ENCODE data around the gene PDCL2. TPM values are rescaled to one million over a fixed set of nuclear protein-coding genes. Genes with fewer than 3 reads are reported as not detected.
A peak's percentile ranks its signal among the peaks of the same experiment; 100 is the strongest.
"Not testable (repeated sequence)": the region's sequence is repeated elsewhere in the genome, so short reads cannot be mapped to it uniquely, and the experiment has no call there.

Gene PDCL2
- polyA plus RNA-seq, 6 donors from 2014 or later = not detected

DNA sequence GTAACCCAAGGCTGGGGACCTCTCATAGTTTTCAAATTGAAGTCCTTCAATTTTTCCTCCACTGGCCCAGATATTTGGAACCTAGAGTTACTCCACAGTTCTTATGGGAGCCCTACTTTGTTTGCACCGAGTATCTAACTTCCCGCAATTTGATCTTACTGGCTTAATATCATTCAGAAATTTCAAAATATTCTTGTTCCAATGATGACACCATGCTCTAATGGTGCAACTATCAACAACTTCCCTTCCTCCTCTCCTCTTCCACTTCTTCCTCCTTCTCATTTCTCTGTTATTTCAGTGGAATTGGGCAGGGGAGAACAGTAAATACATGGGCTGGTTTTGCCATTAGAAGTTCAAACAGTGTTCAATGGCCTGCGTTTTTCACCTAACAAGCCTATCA is 20.2 kb downstream of the PDCL2 start:
- Mint-ChIP-seq H3K27ac (no peak overlapping the region), H3K36me3 (peaks cover 0 to 33% of the 10 kb centered on the region in 2 donors), H3K27me3 (peaks cover 5 to 15% (median 11%) of the 10 kb centered on the region in 3 donors), H3K9me3 (peaks cover 11 to 32% (median 22%) of the 10 kb centered on the region in 7 donors), H3K4me3 (no peak overlapping the region), H3K4me1 (no peaks in the 10 kb centered on the region)
- ATAC-seq (ENCODE audit: low read depth in 2 of 2) = no peak
- DNase-seq = no peak

DNA sequence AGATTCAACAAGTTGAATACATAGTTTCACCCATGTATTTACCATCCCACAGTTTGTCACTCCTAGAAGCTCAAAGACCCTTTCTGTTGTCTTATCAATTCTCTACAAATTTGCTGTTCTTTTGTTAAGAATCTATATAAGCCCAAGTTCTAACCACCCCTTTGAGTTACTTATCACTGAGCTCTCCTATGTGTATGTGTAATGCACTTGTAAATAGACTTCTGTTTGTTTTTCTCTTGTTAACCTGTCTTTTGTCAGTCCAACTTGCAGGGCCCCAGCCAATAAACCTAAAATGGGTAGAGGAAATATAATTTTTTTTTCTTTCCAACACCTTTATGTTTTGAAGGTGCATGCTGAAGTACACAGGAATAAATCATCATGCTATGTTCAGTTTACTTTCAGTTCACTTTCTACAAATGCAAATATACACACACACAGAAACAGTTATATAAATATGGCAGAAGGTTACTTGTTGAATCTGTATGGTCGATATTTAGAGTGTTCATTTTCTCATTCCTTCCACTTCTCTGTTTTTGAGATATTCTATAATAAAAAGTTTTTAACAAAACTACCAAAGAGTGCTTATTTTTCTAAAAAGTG is 23.0 kb downstream of the PDCL2 start:
- H3K4me3 Mint-ChIP-seq = no peak overlapping the region
- peaks cover 0 to 7% of the 10 kb centered on the region in 2 donors for H3K36me3 Mint-ChIP-seq
- H3K27me3 Mint-ChIP-seq = peaks cover 5 to 15% (median 11%) of the 10 kb centered on the region in 3 donors
- no peaks in the 10 kb centered on the region for H3K4me1 Mint-ChIP-seq
- peaks cover 0 to 5% (median 2%) of the 10 kb centered on the region in 7 donors for H3K9me3 Mint-ChIP-seq
- no peak overlapping the region for H3K27ac Mint-ChIP-seq
- ATAC-seq (ENCODE audit: low read depth in 2 of 2) (no peak), DNase-seq (no peak)

DNA sequence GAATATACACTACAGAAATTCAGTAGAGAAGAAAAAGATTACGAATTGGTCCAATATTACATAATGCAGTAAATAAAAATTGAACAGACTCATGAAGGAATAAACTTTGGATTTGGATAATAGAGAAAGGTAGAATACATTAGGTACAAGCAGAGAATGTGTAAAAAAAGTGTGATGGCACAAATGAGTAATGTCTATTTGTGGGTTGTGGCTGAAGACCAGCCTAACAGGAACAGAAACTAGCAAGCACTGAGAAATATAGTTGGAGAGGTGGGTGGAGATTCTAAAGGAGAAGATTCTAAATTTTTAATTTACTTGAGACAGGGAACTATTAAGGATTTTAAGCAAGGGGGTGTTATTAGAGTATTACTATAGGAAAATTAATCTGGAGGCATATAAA is 30.2 kb downstream of the PDCL2 start:
- Mint-ChIP-seq H3K4me3 (no peak overlapping the region), H3K27me3 (peaks cover 4 to 11% (median 7%) of the 10 kb centered on the region in 3 donors), H3K27ac (peak overlapping the region in 1 of 6 donors; percentile 2), H3K9me3 (peaks cover 0 to 6% (median 3%) of the 10 kb centered on the region in 7 donors), H3K4me1 (peaks cover 11 to 17% (median 13%) of the 10 kb centered on the region in 3 donors), H3K36me3 (no peaks in the 10 kb centered on the region)
- peak; percentile 93 to 97 for ATAC-seq (ENCODE audit: low read depth in 2 of 2)
- DNase-seq = peak; percentile 40

DNA sequence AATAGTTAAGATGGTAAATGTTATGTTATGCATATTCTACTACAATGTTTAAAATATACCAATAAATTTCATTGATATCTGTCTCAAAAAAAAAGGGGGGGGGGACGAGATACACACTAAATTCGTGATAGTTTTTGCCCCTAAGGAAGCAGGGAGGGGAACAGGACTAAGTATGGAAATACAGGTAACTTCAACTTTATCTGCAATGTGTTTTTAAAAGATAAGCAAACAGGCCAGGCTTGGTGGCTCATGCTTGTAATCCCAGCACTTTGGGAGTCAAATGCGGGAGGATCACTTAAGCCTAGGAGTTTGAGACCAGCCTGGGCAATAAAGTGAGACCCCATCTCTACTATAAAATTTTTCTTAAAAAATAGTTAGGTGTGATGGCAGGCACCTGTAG is 31.9 kb downstream of the PDCL2 start:
- no peaks in the 10 kb centered on the region for H3K36me3 Mint-ChIP-seq
- ATAC-seq (ENCODE audit: low read depth in 2 of 2) = no peak

DNA sequence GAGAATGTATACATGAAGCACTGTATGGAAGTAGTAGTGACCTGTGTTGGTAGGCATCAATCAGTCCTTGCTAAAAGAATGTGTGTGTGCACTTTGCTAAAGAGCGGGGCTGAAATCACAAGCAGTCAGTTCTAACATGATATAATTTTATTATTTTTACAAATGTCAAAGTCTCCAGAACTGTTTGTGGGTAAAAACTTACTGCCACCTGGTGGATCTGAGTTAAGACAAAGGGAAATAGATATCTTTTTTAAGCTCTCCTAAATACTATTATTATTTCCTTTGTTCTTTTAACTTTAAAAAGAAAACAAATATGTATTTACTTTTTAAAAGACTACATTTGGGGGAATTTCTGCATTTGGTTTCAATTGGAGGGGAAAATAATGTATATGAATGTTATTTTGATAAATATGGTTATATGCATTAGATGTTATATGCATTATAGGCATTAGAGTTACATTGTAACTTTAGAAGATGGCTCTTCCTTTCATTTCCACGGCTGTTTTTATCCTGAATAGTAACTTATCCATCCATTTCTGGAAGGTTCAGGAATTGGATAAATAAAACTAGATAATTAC is 37.5 kb downstream of the PDCL2 start:
- no peaks in the 10 kb centered on the region for H3K4me1 Mint-ChIP-seq
- peaks cover 15 to 30% (median 18%) of the 10 kb centered on the region in 3 donors for H3K27me3 Mint-ChIP-seq
- no peaks in the 10 kb centered on the region for H3K36me3 Mint-ChIP-seq
- H3K4me3 Mint-ChIP-seq = no peak overlapping the region
- H3K27ac Mint-ChIP-seq = peak overlapping the region in 1 of 6 donors; percentile 67
- ATAC-seq (ENCODE audit: low read depth in 2 of 2) (no peak), DNase-seq (no peak)
- H3K9me3 Mint-ChIP-seq = peaks cover 0 to 6% (median 3%) of the 10 kb centered on the region in 7 donors

More for the DNA sequence above, 31.9 kb downstream of the PDCL2 start:
- Mint-ChIP-seq H3K27me3 (peaks cover 6 to 13% (median 7%) of the 10 kb centered on the region in 3 donors), H3K4me3 (no peak overlapping the region), H3K9me3 (peaks cover 0 to 6% (median 3%) of the 10 kb centered on the region in 7 donors), H3K27ac (no peak overlapping the region), H3K4me1 (peaks cover 11 to 17% (median 13%) of the 10 kb centered on the region in 3 donors)
- no peak for DNase-seq

DNA sequence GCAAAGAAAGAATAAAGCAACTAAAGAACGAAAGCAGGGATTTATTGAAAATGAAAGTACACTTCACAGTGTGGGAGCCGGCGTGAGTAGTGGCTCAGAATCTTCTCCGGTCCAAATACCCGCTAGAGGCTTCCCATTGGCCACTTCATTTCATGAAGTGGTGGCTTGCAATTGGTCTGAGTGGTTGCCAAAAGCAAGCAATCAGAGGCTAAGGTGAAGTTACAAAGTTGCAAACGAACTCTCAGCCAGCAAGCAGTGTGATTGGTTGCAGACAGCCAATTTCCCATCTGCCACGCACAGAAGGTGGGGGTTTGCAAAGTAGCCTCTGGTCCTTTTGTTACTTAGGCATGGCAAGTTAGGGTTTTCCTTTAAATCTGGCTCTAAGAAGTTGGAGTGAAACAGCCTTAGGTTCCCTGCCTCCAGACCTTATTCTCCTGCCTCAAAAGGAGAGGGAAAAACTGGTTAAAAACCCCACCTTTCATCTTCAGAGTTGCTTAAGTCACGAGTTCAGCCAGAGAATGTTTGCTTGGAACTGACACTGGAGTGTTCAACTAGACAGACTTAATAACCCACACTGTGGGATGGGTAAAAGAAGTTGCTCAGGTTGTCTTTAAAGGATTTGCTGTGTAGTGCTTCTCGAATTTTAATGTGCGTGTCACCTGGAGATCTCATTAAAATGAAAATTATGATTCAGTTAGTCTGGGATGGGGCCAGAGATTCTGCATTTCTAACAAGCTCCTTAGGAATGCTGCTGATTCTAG is 38.4 kb downstream of the PDCL2 start:
- H3K9me3 Mint-ChIP-seq = peaks cover 0 to 6% (median 3%) of the 10 kb centered on the region in 7 donors
- H3K27me3 Mint-ChIP-seq = peaks cover 15 to 25% (median 18%) of the 10 kb centered on the region in 3 donors
- peak; percentile 33 to 54 for ATAC-seq (ENCODE audit: low read depth in 2 of 2)
- no peak for DNase-seq
- H3K27ac Mint-ChIP-seq = peak overlapping the region in 1 of 6 donors; percentile 38
- peak overlapping the region in 3 of 8 donors; percentile 2 to 12 (median 4) for H3K4me3 Mint-ChIP-seq
- no peaks in the 10 kb centered on the region for H3K36me3 Mint-ChIP-seq
- no peaks in the 10 kb centered on the region for H3K4me1 Mint-ChIP-seq

DNA sequence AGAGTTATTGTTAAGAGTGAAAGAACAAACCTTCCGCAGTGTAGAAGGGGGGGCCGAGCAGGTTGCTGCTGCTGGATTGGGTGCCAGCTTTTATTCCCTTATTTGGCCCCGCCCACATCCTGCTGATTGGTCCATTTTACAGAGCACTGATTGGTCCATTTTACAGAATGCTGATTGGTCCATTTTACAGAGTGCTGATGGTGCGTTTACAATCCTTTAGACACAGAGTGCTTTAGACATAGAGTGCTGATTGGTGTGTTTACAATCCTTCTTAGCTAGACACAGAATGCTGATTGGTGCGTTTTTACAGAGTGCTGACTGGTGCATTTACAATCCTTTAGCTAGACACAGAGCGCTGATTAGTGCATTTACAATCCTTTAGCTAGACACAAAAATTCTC is 40.1 kb downstream of the PDCL2 start:
- not testable (repeated sequence) for H3K9me3 Mint-ChIP-seq, H3K4me1 Mint-ChIP-seq, DNase-seq, H3K36me3 Mint-ChIP-seq
- Mint-ChIP-seq H3K27ac (peak overlapping the region in 1 of 6 donors; percentile 10), H3K4me3 (peak overlapping the region in 1 of 8 donors; percentile 43), H3K27me3 (peaks cover 8 to 19% (median 13%) of the 10 kb centered on the region in 3 donors)
- ATAC-seq (ENCODE audit: low read depth in 2 of 2) = peak in 1 of 2 donors; percentile 29

DNA sequence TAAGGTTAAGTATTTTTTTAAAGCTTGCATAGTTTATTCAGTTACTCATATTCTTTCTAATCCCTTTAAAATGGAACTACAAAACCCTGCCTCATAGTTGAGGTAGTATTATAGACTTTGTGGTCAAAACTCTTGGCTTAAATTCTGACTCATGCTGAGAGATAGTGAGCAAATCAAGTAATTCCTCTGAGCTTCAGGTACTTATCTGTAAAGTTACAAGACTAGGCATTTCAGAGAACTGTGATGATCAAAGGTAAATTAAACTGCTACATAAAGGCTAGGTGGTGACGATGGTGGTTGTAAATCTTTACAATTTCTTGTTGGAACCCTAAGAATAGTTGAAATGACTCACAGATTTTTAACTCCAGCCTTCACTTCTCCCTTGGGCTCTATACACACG is 42.2 kb downstream of the PDCL2 start:
- no peak for DNase-seq
- peaks cover 0 to 12% (median 5%) of the 10 kb centered on the region in 3 donors for H3K4me1 Mint-ChIP-seq
- peak overlapping the region in 3 of 8 donors; percentile 12 to 99 (median 61) for H3K4me3 Mint-ChIP-seq
- no peaks in the 10 kb centered on the region for H3K9me3 Mint-ChIP-seq
- H3K27me3 Mint-ChIP-seq = peaks cover 8 to 14% (median 9%) of the 10 kb centered on the region in 3 donors
- H3K27ac Mint-ChIP-seq = no peak overlapping the region
- no peaks in the 10 kb centered on the region for H3K36me3 Mint-ChIP-seq
- no peak for ATAC-seq (ENCODE audit: low read depth in 2 of 2)

DNA sequence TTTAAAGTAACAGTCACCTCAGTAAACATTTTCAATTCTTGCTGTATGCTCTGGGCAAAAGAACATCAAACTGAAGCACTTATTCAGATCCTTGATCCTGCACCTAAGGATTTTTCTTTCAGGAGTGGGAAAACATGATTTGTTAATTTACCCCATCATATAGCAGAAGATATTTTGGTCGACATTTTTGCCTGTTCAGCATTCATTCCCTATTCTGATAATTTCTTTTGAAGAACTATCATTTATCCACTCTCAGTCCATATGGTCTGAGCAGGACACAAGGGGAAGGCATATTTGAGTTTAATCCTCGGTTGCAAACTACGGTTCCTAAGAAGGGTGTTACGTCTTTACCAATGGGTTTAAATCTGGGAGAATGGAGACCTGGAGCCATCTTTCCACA is 44.1 kb downstream of the PDCL2 start:
- DNase-seq (no peak), ATAC-seq (ENCODE audit: low read depth in 2 of 2) (no peak)
- Mint-ChIP-seq H3K27ac (peak overlapping the region in 2 of 6 donors; percentile 38 to 84), H3K27me3 (peaks cover 5 to 12% (median 8%) of the 10 kb centered on the region in 3 donors), H3K9me3 (no peaks in the 10 kb centered on the region), H3K4me1 (peaks cover 0 to 15% (median 14%) of the 10 kb centered on the region in 3 donors), H3K4me3 (peak overlapping the region in 7 of 8 donors; percentile 88 to 99 (median 93)), H3K36me3 (no peaks in the 10 kb centered on the region)

DNA sequence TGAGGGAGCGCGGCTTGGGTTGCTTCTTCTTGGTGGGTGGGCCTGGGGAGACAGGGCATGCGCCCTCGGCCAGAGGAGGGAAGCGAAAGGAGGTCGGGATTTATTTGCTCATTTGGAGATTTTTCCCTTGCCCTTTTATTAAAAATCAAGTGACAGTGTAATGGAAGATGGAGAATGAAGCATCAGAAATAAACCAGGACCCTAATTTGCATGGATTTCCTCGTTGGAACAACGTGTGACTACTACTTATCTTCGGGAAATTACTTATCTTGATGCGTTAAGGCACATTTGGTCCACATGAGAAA is 44.6 kb downstream of the PDCL2 start:
- no peaks in the 10 kb centered on the region for H3K9me3 Mint-ChIP-seq
- peak overlapping the region in 5 of 6 donors; percentile 24 to 89 (median 73) for H3K27ac Mint-ChIP-seq
- H3K36me3 Mint-ChIP-seq = no peaks in the 10 kb centered on the region
- H3K4me1 Mint-ChIP-seq = peaks cover 0 to 15% (median 14%) of the 10 kb centered on the region in 3 donors
- no peak for DNase-seq
- peaks cover 0 to 8% (median 7%) of the 10 kb centered on the region in 3 donors for H3K27me3 Mint-ChIP-seq
- ATAC-seq (ENCODE audit: low read depth in 2 of 2) = no peak
- H3K4me3 Mint-ChIP-seq = peak overlapping the region; percentile 88 to 99 (median 94)

DNA sequence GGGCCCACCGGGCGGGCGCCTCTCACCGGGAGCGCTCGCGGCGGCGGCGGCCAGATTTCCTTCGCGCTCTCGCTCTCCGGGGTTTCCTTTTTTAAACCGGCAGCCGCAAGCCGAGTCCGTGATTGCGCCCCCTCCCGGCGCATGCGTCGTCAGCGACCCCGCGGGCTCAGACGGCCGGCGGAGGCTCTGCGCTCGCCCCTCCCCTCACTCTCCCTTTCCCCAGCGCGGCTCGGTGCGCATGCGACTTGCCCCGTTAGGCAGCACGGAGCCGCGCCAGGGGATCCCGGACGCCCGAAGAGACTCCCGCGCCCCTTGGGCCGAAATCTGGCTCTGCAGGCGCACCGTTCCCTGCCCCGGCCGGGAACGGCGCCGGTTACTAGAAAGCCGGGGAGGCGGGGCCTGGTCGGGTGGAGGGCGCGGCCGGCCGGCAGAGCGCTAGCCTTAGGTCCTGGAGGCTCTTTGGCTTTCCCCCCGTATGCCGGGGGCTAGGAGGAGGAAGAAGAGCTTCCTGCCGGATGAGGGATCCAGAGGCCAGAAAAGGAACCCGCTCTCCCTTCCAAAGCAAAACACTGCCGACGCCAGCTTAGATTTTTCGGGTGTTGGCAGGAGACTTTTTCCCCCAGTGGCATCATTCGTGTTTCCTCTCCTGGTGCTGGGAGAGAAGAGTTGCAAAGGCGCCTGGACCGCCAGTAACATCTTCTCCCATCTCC is 45.1 kb downstream of the PDCL2 start, which contains the start of gene CLOCK:
TSS of gene CLOCK (minus strand) at position 154 of the 710 bp plus-strand sequence. CDS start 64,124 bp downstream, outside the sequence.
- peak; percentile 73 to 75 for ATAC-seq (ENCODE audit: low read depth in 2 of 2)
- H3K9me3 Mint-ChIP-seq = no peaks in the 10 kb centered on the region
- no peaks in the 10 kb centered on the region for H3K36me3 Mint-ChIP-seq
- DNase-seq = peak; percentile 85
- H3K27me3 Mint-ChIP-seq = peaks cover 0 to 5% (median 4%) of the 10 kb centered on the region in 3 donors
- H3K27ac Mint-ChIP-seq = peak within 1 kb of the TSS; percentile 73 to 95 (median 89)
- H3K4me1 Mint-ChIP-seq = peaks cover 0 to 15% (median 14%) of the 10 kb centered on the region in 3 donors
- peak within 1 kb of the TSS; percentile 91 to 99 (median 96) for H3K4me3 Mint-ChIP-seq

DNA sequence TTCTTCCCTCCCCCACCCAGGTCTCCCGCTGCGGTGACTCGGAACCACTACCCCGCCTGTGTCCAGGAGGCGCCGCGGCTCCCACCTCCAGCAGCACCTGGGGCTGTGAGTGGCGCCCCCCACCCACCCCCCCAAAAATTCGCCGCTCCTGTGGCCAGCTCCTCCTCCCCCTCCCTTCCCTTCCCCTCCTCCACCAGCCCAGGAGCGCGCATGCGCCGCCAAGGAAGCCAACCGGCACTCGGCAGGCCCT is 45.6 kb downstream of the PDCL2 start:
- peak; percentile 64 to 66 for ATAC-seq (ENCODE audit: low read depth in 2 of 2)
- H3K9me3 Mint-ChIP-seq = no peaks in the 10 kb centered on the region
- peak overlapping the region; percentile 88 to 99 (median 95) for H3K4me3 Mint-ChIP-seq
- no peaks in the 10 kb centered on the region for H3K36me3 Mint-ChIP-seq
- H3K27ac Mint-ChIP-seq = peak overlapping the region in 2 of 6 donors; percentile 84 to 89
- peaks cover 0 to 15% (median 14%) of the 10 kb centered on the region in 3 donors for H3K4me1 Mint-ChIP-seq
- DNase-seq = no peak
- H3K27me3 Mint-ChIP-seq = peaks cover 0 to 5% (median 0%) of the 10 kb centered on the region in 3 donors
